ENCODE results near the gene GAL3ST1. TPM values are rescaled to one million over a fixed set of nuclear protein-coding genes. Genes with fewer than 3 reads are reported as not detected.

Gene GAL3ST1
- polyA plus RNA-seq, 3 donors: not detected

GRCh38 chr22:30556388-30556787 is 18.1 kb downstream of the GAL3ST1 start:
- H3K9ac ChIP-seq (ENCODE audit: insufficient read depth, low read length, poor library complexity, severe bottlenecking): no peak overlapping the region

GRCh38 chr22:30555282-30556210 is 18.9 kb downstream of the GAL3ST1 start:
- TF ChIP-seq CTCF (IDR thresholded peaks at IDR 0.05): no peak
- H3K4me1 Mint-ChIP-seq: no peaks in the 10 kb centered on the region
- intact Hi-C loops (cut with micrococcal nuclease): no loop called here
- no peak overlapping the region for H3K9ac ChIP-seq (ENCODE audit: insufficient read depth, low read length, poor library complexity, severe bottlenecking)
- no peak overlapping the region for H3K27ac Mint-ChIP-seq
- H3K27me3 ChIP-seq (ENCODE audit: control insufficient read depth in 2 of 2, insufficient read depth in 2 of 2, low read length in 2 of 2): no peaks in the 10 kb centered on the region
- H3K36me3 Mint-ChIP-seq: no peaks in the 10 kb centered on the region
- H3K4me2 ChIP-seq (replicated peaks; ENCODE audit: extremely low read depth, low read length, poor library complexity, severe bottlenecking): no peak overlapping the region
- H3K27ac ChIP-seq (ENCODE audit: low read depth in 1 of 2, low read length in 2 of 2): no peak overlapping the region
- DNase-seq: no peak
- H3K4me3 Mint-ChIP-seq: no peak overlapping the region
- H3K27me3 Mint-ChIP-seq (ENCODE audit: low read depth in 3 of 3): peaks cover 0 to 2% (median 0%) of the 10 kb centered on the region in 3 donors
- 97% methylated on average over 66 of the region's 73 CpGs for WGBS (ENCODE audit: insufficient coverage)
- no peaks in the 10 kb centered on the region for H3K4me1 ChIP-seq (ENCODE audit: control insufficient read depth in 1 of 2, insufficient read depth in 2 of 2, low read length in 2 of 2)
- H3K9me3 ChIP-seq (replicated peaks in 1 of 2; ENCODE audit: control insufficient read depth in 1 of 2, insufficient read depth in 1 of 2, low read length in 2 of 2): no peaks in the 10 kb centered on the region
- no peaks in the 10 kb centered on the region for H3K79me2 ChIP-seq (ENCODE audit: insufficient read depth, low read length)
- no peaks in the 10 kb centered on the region for H4K20me1 ChIP-seq (ENCODE audit: insufficient read depth, low read length)
- no peak overlapping the region for H2AFZ ChIP-seq (ENCODE audit: insufficient read depth, low read depth, low read length, poor library complexity, severe bottlenecking)
- H3K4me3 ChIP-seq (replicated peaks in 1 of 3; ENCODE audit: low read depth in 2 of 3, low read length in 3 of 3): no peak overlapping the region
- H3K36me3 ChIP-seq (replicated peaks in 1 of 2; ENCODE audit: control insufficient read depth in 1 of 2, insufficient read depth in 2 of 2, low read length in 2 of 2): no peaks in the 10 kb centered on the region
- H3K9me3 Mint-ChIP-seq: peaks cover 0 to 2% (median 0%) of the 10 kb centered on the region in 7 donors

More at GRCh38 chr22:30556388-30556787, 18.1 kb downstream of the GAL3ST1 start:
- DNase-seq: no peak
- H4K20me1 ChIP-seq (ENCODE audit: insufficient read depth, low read length): no peaks in the 10 kb centered on the region
- no peak overlapping the region for H3K27ac Mint-ChIP-seq
- H3K4me1 Mint-ChIP-seq: no peaks in the 10 kb centered on the region
- H3K36me3 ChIP-seq (replicated peaks in 1 of 2; ENCODE audit: control insufficient read depth in 1 of 2, insufficient read depth in 2 of 2, low read length in 2 of 2): no peaks in the 10 kb centered on the region
- no peak overlapping the region for H3K4me2 ChIP-seq (replicated peaks; ENCODE audit: extremely low read depth, low read length, poor library complexity, severe bottlenecking)
- H3K4me1 ChIP-seq (ENCODE audit: control insufficient read depth in 1 of 2, insufficient read depth in 2 of 2, low read length in 2 of 2): no peaks in the 10 kb centered on the region
- H3K27me3 Mint-ChIP-seq (ENCODE audit: low read depth in 3 of 3): no peaks in the 10 kb centered on the region
- H2AFZ ChIP-seq (ENCODE audit: insufficient read depth, low read depth, low read length, poor library complexity, severe bottlenecking): no peak overlapping the region
- no peaks in the 10 kb centered on the region for H3K79me2 ChIP-seq (ENCODE audit: insufficient read depth, low read length)
- no peaks in the 10 kb centered on the region for H3K9me3 ChIP-seq (replicated peaks in 1 of 2; ENCODE audit: control insufficient read depth in 1 of 2, insufficient read depth in 1 of 2, low read length in 2 of 2)
- no peak for TF ChIP-seq CTCF (IDR thresholded peaks at IDR 0.05)
- H3K4me3 ChIP-seq (replicated peaks in 1 of 3; ENCODE audit: low read depth in 2 of 3, low read length in 3 of 3): no peak overlapping the region
- H3K27me3 ChIP-seq (ENCODE audit: control insufficient read depth in 2 of 2, insufficient read depth in 2 of 2, low read length in 2 of 2): no peaks in the 10 kb centered on the region
- WGBS (ENCODE audit: insufficient coverage): 90% methylated on average over 5 of the region's 6 CpGs
- H3K36me3 Mint-ChIP-seq: no peaks in the 10 kb centered on the region
- intact Hi-C loops (cut with micrococcal nuclease): no loop called here
- H3K4me3 Mint-ChIP-seq: no peak overlapping the region
- no peak overlapping the region for H3K27ac ChIP-seq (ENCODE audit: low read depth in 1 of 2, low read length in 2 of 2)
- peaks cover 0 to 2% (median 0%) of the 10 kb centered on the region in 7 donors for H3K9me3 Mint-ChIP-seq

All from CD14-positive monocyte (primary cell).